Stomach (tissue), 4 donors: Measurements from ENCODE around the gene FAM131A.

ENCODE experiments used
- CTCF ChIP-seq, 7 experiments: fragments of 450-650 bp in 4 of 7; fragments of 200-600 bp in 3 of 7; sonication (generic) in 3 of 7; IDR thresholded peaks; one replicate each; pipeline ENCODE4 v1.5.1; 2016 to 2019; ENCODE audit warnings: antibody characterized with exemption in 7 of 7, control low read depth in 2 of 7, mild to moderate bottlenecking in 1 of 7
- EP300 ChIP-seq: sonication (generic); formaldehyde crosslinking; IDR thresholded peaks from one replicate; pipeline ENCODE4 v1.6.1; 2017; ENCODE audit warnings: antibody characterized with exemption
- POLR2A ChIP-seq, 4 donors: fragments of 450-650 bp; IDR thresholded peaks; one replicate each; pipeline ENCODE4 v1.6.1; 2016; ENCODE audit warnings: antibody characterized with exemption in 4 of 4, control low read depth in 2 of 4, mild to moderate bottlenecking in 1 of 4, moderate library complexity in 1 of 4
- POLR2AphosphoS5 ChIP-seq, 3 donors: sonication (generic); formaldehyde crosslinking; IDR thresholded peaks; one replicate each; pipeline ENCODE4 v1.6.1; 2016; ENCODE audit warnings: antibody characterized with exemption in 3 of 3

- TF ChIP-seq POLR2A (IDR thresholded peaks at IDR 0.05) (no peak), CTCF (IDR thresholded peaks at IDR 0.05) (no peak), EP300 (no peak), POLR2AphosphoS5 (IDR thresholded peaks at IDR 0.05) (no peak)
Measured at GRCh38 chr3:184328516-184328915, 8.9 kb upstream of the FAM131A start.
